ENCODE data around the gene NDUFS2. TPM values are rescaled to one million over a fixed set of nuclear protein-coding genes. Genes with fewer than 3 reads are reported as not detected.

The NDUFS2 gene
- total RNA-seq, 1 donor from 2014 or later, result 113 TPM

- no peak for DNase-seq (ENCODE audit: extremely low read depth, low read depth, low spot score)
Observed at GRCh38 chr1:161193561-161194235, 8.5 kb upstream of the NDUFS2 start.

DNA sequence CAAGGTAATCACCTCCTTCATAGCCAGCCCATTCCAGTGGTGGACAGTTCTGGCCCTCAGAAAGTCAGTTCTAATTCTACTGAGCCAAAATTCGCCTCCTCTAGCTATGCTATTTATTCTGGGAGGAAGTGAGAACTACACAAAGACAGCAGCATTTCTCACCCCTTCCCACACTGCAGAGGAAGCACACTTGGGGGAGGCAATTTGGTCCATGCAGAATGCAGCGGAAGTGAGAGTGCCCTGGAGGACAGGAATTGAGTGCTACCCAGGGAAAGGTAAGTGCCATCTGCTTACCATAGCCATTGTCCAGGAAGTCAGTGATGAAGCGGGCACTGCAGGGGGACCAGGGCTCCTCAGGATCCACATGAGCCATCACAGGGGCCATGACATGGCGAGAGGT, 7.0 kb upstream of the NDUFS2 start:
- DNase-seq (ENCODE audit: extremely low read depth, low read depth, low spot score), result no peak

DNA sequence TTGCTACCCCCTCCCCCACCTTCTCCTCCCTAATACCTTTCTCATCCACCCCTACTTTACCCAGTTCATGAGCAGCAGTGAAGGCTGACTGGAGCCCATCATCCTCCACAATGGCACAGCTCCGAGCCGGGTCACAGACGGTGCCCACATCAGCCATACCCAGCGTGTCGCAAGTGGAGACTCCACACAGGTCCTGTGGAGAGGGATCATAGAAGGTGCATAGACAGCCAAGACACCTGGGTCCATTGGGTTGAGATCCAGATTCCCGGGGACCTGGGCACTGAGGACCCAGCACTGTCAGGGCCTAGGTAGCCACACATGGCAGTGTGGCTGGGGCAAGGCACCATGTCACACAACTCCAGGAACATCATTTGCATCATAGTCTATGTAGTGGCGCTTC, 6.1 kb upstream of the NDUFS2 start:
- no peak for DNase-seq (ENCODE audit: extremely low read depth, low read depth, low spot score)

- no peak for DNase-seq (ENCODE audit: extremely low read depth, low read depth, low spot score)
Observed at GRCh38 chr1:161196521-161197451, 5.4 kb upstream of the NDUFS2 start.

DNA sequence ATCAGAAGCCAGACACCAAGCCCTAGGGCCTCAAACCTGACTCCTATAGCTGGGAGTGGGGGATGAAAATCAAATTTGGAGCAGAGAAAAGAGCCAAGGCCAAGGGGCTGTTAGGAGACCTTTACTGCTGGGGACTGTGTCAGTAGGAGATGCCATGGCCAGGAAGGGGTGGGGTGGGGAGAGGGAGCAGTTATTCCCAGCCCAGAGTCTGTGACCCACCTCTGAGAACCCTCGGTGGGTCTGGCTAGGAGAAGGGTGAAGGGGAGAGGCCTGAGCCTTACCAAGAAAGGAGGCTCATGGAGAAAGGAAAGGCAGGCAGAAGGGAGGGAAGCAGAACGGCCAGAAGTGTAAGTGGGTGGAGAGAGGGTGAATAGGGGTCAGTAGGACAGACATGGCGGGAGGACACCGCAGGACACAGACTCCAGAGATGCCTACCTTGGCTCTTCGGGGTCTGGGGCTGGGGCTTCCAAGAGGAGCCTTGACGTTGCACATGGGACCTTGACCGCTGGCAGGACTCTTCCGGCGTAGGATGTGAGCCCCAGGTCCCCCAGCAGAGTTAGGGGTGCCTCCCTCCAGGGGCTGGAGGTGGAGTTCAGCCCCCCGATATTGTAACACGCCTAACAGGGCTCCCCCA, 4.5 kb upstream of the NDUFS2 start:
- no peak for DNase-seq (ENCODE audit: extremely low read depth, low read depth, low spot score)

GRCh38 chr1:161198194-161198896, 3.8 kb upstream of the NDUFS2 start:
- DNase-seq (ENCODE audit: extremely low read depth, low read depth, low spot score), result no peak

DNA sequence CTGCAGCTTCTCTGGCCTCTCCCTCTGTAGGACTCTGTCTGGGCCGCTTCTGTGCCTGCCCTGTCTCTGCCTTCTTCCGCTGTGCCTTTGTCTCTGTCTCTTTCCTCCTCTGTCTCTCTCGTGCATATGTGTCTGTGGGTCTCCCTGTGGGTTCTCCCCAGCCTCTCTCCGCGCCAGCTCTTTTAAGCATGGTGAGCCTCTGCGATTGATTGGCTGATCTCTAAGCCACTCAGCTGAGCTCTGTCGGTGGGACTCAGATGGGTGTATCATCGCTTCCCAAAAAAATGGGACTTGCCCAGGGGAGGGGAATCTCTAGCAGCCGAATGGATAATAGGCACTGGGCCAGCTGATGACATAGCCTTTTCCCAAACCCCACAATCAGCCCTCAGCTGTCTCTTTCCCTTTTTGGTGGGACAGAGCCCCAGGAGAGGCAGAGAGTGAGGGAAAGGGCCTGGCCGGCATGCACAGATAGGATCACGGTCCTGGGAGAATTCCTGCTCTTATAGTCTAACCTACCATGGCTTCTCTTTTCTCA, 3.2 kb upstream of the NDUFS2 start, which contains the start of gene ADAMTS4:
Gene ADAMTS4, minus strand, starts transcription at position 158 of the 535 bp plus-strand sequence. CDS start 427 bp downstream, outside the sequence.
- DNase-seq (ENCODE audit: extremely low read depth, low read depth, low spot score), result no peak

- DNase-seq (ENCODE audit: extremely low read depth, low read depth, low spot score), result no peak
Observed at GRCh38 chr1:161199506-161200139, 2.5 kb upstream of the NDUFS2 start.

GRCh38 chr1:161200421-161200991, 1.7 kb upstream of the NDUFS2 start:
- no peak for DNase-seq (ENCODE audit: extremely low read depth, low read depth, low spot score)

GRCh38 chr1:161200992-161201835, 953 bp upstream of the NDUFS2 start:
- DNase-seq (ENCODE audit: extremely low read depth, low read depth, low spot score), result peak; percentile 72

- DNase-seq (ENCODE audit: extremely low read depth, low read depth, low spot score), result no peak
Observed at GRCh38 chr1:161206411-161207140, 4.4 kb downstream of the NDUFS2 start.

GRCh38 chr1:161207173-161207572, 5.0 kb downstream of the NDUFS2 start:
- no peak for DNase-seq (ENCODE audit: extremely low read depth, low read depth, low spot score)

DNA sequence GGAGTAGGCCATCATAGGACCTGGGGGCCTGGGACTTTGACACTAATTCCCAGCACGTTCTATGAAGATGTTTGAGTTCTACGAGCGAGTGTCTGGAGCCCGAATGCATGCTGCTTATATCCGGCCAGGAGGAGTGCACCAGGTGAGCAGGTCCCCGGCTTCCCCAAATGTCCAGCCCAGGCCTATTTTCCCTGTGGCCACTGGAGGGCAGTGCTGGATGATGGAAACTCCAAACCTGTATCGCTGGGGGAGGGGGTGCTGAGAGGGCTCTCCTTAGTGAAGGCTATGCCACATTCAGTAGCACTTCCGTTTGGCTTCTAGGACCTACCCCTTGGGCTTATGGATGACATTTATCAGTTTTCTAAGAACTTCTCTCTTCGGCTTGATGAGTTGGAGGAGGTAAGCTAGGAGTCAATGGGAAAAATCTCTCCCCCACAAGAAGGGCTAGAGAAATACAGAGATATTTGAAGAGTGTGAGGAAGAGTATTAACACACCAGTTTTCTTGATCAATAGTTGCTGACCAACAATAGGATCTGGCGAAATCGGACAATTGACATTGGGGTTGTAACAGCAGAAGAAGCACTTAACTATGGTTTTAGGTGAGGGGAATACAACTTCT, 7.7 kb downstream of the NDUFS2 start:
- DNase-seq (ENCODE audit: extremely low read depth, low read depth, low spot score), result no peak

GRCh38 chr1:161214369-161214768, 12.2 kb downstream of the NDUFS2 start:
- DNase-seq (ENCODE audit: extremely low read depth, low read depth, low spot score), result no peak

- no peak for DNase-seq (ENCODE audit: extremely low read depth, low read depth, low spot score)
Observed at GRCh38 chr1:161215076-161215475, 12.9 kb downstream of the NDUFS2 start, which contains the start of gene FCER1G. FCER1G (plus strand) TSS chr1:161215295; CDS start chr1:161215322, 27 bp downstream.

GRCh38 chr1:161216945-161217712, 15.0 kb downstream of the NDUFS2 start:
- no peak for DNase-seq (ENCODE audit: extremely low read depth, low read depth, low spot score)

GRCh38 chr1:161217831-161218230, 15.7 kb downstream of the NDUFS2 start:
- no peak for DNase-seq (ENCODE audit: extremely low read depth, low read depth, low spot score)
